Thymus (tissue), 11 donors: Measurements from ENCODE around the gene STK32C. TPM values are rescaled to one million over a fixed set of nuclear protein-coding genes. Genes with fewer than 3 reads are reported as not detected.

Experiments
- DNase-seq, 9 donors: peaks; one replicate each; pipeline ENCODE4 v3.0.0-alpha.2; 2013; ENCODE audit warnings: low spot score in 9 of 9, low read depth in 6 of 9, missing footprints in 1 of 9
- H3K27ac ChIP-seq, 2 donors: one replicate each; pipeline ENCODE4 v1.5.1; 2013; ENCODE audit warnings: control low read depth in 1 of 2, low read depth in 1 of 2, low read length in 1 of 2, mild to moderate bottlenecking in 1 of 2, moderate library complexity in 1 of 2
- H3K27me3 ChIP-seq, 2 donors: one replicate each; pipeline ENCODE4 v1.5.1; 2013; ENCODE audit warnings: low read length in 1 of 2; ENCODE audit not compliant: control insufficient read depth in 2 of 2, insufficient read depth in 1 of 2
- H3K36me3 ChIP-seq, 2 donors: one replicate each; pipeline ENCODE4 v1.5.1; 2013; ENCODE audit warnings: low read length in 1 of 2, mild to moderate bottlenecking in 1 of 2, moderate library complexity in 1 of 2; ENCODE audit not compliant: control insufficient read depth in 2 of 2, insufficient read depth in 2 of 2
- H3K4me1 ChIP-seq, 2 donors: one replicate each; pipeline ENCODE4 v1.5.1; 2013; ENCODE audit warnings: low read length in 2 of 2; ENCODE audit not compliant: control insufficient read depth in 2 of 2, insufficient read depth in 2 of 2
- H3K4me3 ChIP-seq, 2 donors: one replicate each; pipeline ENCODE4 v1.5.1; 2013; ENCODE audit warnings: low read length in 2 of 2, control low read depth in 1 of 2, mild to moderate bottlenecking in 1 of 2
- H3K9me3 ChIP-seq, 2 donors: one replicate each; pipeline ENCODE4 v1.5.1; 2013; ENCODE audit warnings: low read length in 1 of 2, mild to moderate bottlenecking in 1 of 2; ENCODE audit not compliant: control insufficient read depth in 2 of 2, insufficient read depth in 1 of 2
- WGBS: extraction: QIAGEN DNeasy Blood & Tissue Kit; methylation state at CpG from one replicate; pipeline ENCODE4 v1.1.7; 2013; 5-methylcytosine and 5-hydroxymethylcytosine counted together
- polyA plus RNA-seq: library from polyadenylated mRNA; stranded (reverse); fragments of 200-250 nt; gene quantifications from one replicate; pipeline ENCODE4 v1.2.3, GENCODE V29; 2013
- total RNA-seq: library from RNA; stranded (reverse); fragments of 120-200 nt; gene quantifications from one replicate; pipeline ENCODE4 v1.2.4, GENCODE V29; 2013
- donor health status: healthy.

The STK32C gene
- total and polyA plus RNA-seq, 2 donors, result 18.2 to 18.7 TPM

GRCh38 chr10:132179551-132180392 is 128.0 kb downstream of the STK32C start:
- no peaks in the 10 kb centered on the region for H3K4me1 ChIP-seq
- H3K9me3 ChIP-seq, result no peaks in the 10 kb centered on the region
- WGBS, result 79% methylated on average over 16 of the region's 16 CpGs
- no peak for DNase-seq
- no peaks in the 10 kb centered on the region for H3K36me3 ChIP-seq
- H3K27ac ChIP-seq, result no peak overlapping the region
- H3K27me3 ChIP-seq, result peaks cover 4 to 46% of the 10 kb centered on the region in 2 donors
- no peak overlapping the region for H3K4me3 ChIP-seq

GRCh38 chr10:132178672-132179545 is 128.8 kb downstream of the STK32C start:
- no peak for DNase-seq
- no peaks in the 10 kb centered on the region for H3K36me3 ChIP-seq
- H3K9me3 ChIP-seq, result no peaks in the 10 kb centered on the region
- WGBS, result 87% methylated on average over 23 of the region's 23 CpGs
- no peak overlapping the region for H3K27ac ChIP-seq
- H3K4me1 ChIP-seq, result no peaks in the 10 kb centered on the region
- H3K4me3 ChIP-seq, result no peak overlapping the region
- H3K27me3 ChIP-seq, result peaks cover 0 to 38% of the 10 kb centered on the region in 2 donors

GRCh38 chr10:132178046-132178445 is 129.7 kb downstream of the STK32C start:
- Histone ChIP-seq H3K27me3 (peaks cover 0 to 33% of the 10 kb centered on the region in 2 donors), H3K9me3 (no peaks in the 10 kb centered on the region), H3K36me3 (no peaks in the 10 kb centered on the region), H3K4me3 (no peak overlapping the region), H3K4me1 (no peaks in the 10 kb centered on the region), H3K27ac (no peak overlapping the region)
- no peak for DNase-seq
- WGBS, result 85% methylated on average over 6 of the region's 6 CpGs

- no peak overlapping the region for H3K4me3 ChIP-seq
- no peak for DNase-seq
- no peaks in the 10 kb centered on the region for H3K36me3 ChIP-seq
- no peaks in the 10 kb centered on the region for H3K4me1 ChIP-seq
- H3K9me3 ChIP-seq, result no peaks in the 10 kb centered on the region
- H3K27ac ChIP-seq, result no peak overlapping the region
- peaks cover 0 to 21% of the 10 kb centered on the region in 2 donors for H3K27me3 ChIP-seq
- 74% methylated on average over 19 of the region's 19 CpGs for WGBS
These were observed 130.9 kb downstream of the STK32C start for GRCh38 chr10:132176623-132177500.

- no peaks in the 10 kb centered on the region for H3K4me1 ChIP-seq
- H3K36me3 ChIP-seq, result no peaks in the 10 kb centered on the region
- H3K27me3 ChIP-seq, result peaks cover 0 to 21% of the 10 kb centered on the region in 2 donors
- no peak for DNase-seq
- H3K4me3 ChIP-seq, result no peak overlapping the region
- no peak overlapping the region for H3K27ac ChIP-seq
- WGBS, result 14% methylated on average over 16 of the region's 16 CpGs
- no peaks in the 10 kb centered on the region for H3K9me3 ChIP-seq
These were observed 131.7 kb downstream of the STK32C start for GRCh38 chr10:132175907-132176581.

GRCh38 chr10:132175408-132175807 is 132.3 kb downstream of the STK32C start:
- no peak for DNase-seq

GRCh38 chr10:132174237-132174636 is 133.5 kb downstream of the STK32C start:
- peaks cover 0 to 20% of the 10 kb centered on the region in 2 donors for H3K27me3 ChIP-seq
- no peak overlapping the region for H3K27ac ChIP-seq
- H3K4me1 ChIP-seq, result no peaks in the 10 kb centered on the region
- H3K9me3 ChIP-seq, result no peaks in the 10 kb centered on the region
- H3K4me3 ChIP-seq, result no peak overlapping the region
- WGBS, result 82% methylated on average over 11 of the region's 11 CpGs
- DNase-seq, result no peak
- H3K36me3 ChIP-seq, result no peaks in the 10 kb centered on the region

More at GRCh38 chr10:132175408-132175807, 132.3 kb downstream of the STK32C start:
- H3K4me1 ChIP-seq, result no peaks in the 10 kb centered on the region
- WGBS, result 57% methylated on average over 6 of the region's 6 CpGs
- H3K9me3 ChIP-seq, result no peaks in the 10 kb centered on the region
- H3K4me3 ChIP-seq, result no peak overlapping the region
- H3K36me3 ChIP-seq, result no peaks in the 10 kb centered on the region
- H3K27me3 ChIP-seq, result peaks cover 0 to 21% of the 10 kb centered on the region in 2 donors
- H3K27ac ChIP-seq, result no peak overlapping the region

GRCh38 chr10:132173185-132173584 is 134.6 kb downstream of the STK32C start:
- Histone ChIP-seq H3K4me3 (no peak overlapping the region), H3K27me3 (peaks cover 0 to 17% of the 10 kb centered on the region in 2 donors), H3K4me1 (no peaks in the 10 kb centered on the region), H3K9me3 (no peaks in the 10 kb centered on the region), H3K36me3 (no peaks in the 10 kb centered on the region), H3K27ac (no peak overlapping the region)
- no peak for DNase-seq
- WGBS, result 91% methylated on average over 5 of the region's 5 CpGs
